GM18508 (cell line): Measurements from ENCODE around the gene ACSS2.

Experiments used
- ATAC-seq: cut with Tn5 transposase; IDR thresholded peaks from one replicate; pipeline ENCODE4 v1.9.1; 2021; ENCODE audit warnings: moderate number of reproducible peaks; ENCODE audit not compliant: insufficient read depth, unreplicated experiment

The ACSS2 gene

GRCh38 chr20:34876406-34877282 lies at the start of gene ACSS2:
TSS of gene ACSS2 (plus strand) at chr20:34876612. CDS start at chr20:34876646, 34 bp downstream.
- no peak for ATAC-seq

- ATAC-seq = no peak
Measured at GRCh38 chr20:34829191-34829590, 47.2 kb upstream of the ACSS2 start.

- no peak for ATAC-seq
Measured at GRCh38 chr20:34831936-34832335, 44.5 kb upstream of the ACSS2 start.

GRCh38 chr20:34834459-34834893 lies 41.9 kb upstream of the ACSS2 start:
- no peak for ATAC-seq

- no peak for ATAC-seq
Measured at GRCh38 chr20:34842143-34842542, 34.3 kb upstream of the ACSS2 start.

- no peak for ATAC-seq
Measured at GRCh38 chr20:34843421-34843820, 33.0 kb upstream of the ACSS2 start.

GRCh38 chr20:34848597-34848996 lies 27.8 kb upstream of the ACSS2 start:
- no peak for ATAC-seq

GRCh38 chr20:34849778-34850177 lies 26.6 kb upstream of the ACSS2 start:
- ATAC-seq = no peak

- ATAC-seq = no peak
Measured at GRCh38 chr20:34850969-34851368, 25.4 kb upstream of the ACSS2 start.

- ATAC-seq = no peak
Measured at GRCh38 chr20:34852298-34852697, 24.1 kb upstream of the ACSS2 start.

GRCh38 chr20:34859367-34859766 lies 17.0 kb upstream of the ACSS2 start:
- no peak for ATAC-seq

- no peak for ATAC-seq
Measured at GRCh38 chr20:34859826-34860545, 16.4 kb upstream of the ACSS2 start.

- ATAC-seq = no peak
Measured at GRCh38 chr20:34861386-34862084, 14.9 kb upstream of the ACSS2 start.

GRCh38 chr20:34862724-34863123 lies 13.7 kb upstream of the ACSS2 start:
- ATAC-seq = no peak

- no peak for ATAC-seq
Measured at GRCh38 chr20:34863421-34863965, 12.9 kb upstream of the ACSS2 start.

GRCh38 chr20:34864216-34864615 lies 12.2 kb upstream of the ACSS2 start:
- no peak for ATAC-seq

GRCh38 chr20:34871320-34871926 lies 5.0 kb upstream of the ACSS2 start:
- ATAC-seq = no peak

GRCh38 chr20:34871966-34872621 lies 4.3 kb upstream of the ACSS2 start:
- no peak for ATAC-seq

- ATAC-seq = no peak
Measured at GRCh38 chr20:34872622-34873224, 3.7 kb upstream of the ACSS2 start, which contains the start of gene GGT7. TSS of gene GGT7 (minus strand) at chr20:34872856. CDS start at chr20:34872815, 41 bp downstream.
